Keratinocyte (primary cell): ENCODE data around the gene ITGA11. TPM values are rescaled to one million over a fixed set of nuclear protein-coding genes. Genes with fewer than 3 reads are reported as not detected.

ENCODE experiments used
- DNase-seq: peaks from one replicate; pipeline ENCODE4 v3.0.0-alpha.2; 2011; ENCODE audit warnings: low read depth, missing footprints, low spot score
- FAIRE-seq: peaks from 2 replicates; lab custom pipeline; 2011; peaks lifted over from hg19 to GRCh38; lab: Jason Lieb, UNC
- H2AFZ ChIP-seq: 2 replicates; pipeline ENCODE4 v1.6.0; 2012; ENCODE audit warnings: low read length, control low read depth, inconsistent platforms; ENCODE audit not compliant: control insufficient read depth
- H3K27ac ChIP-seq: 2 replicates; pipeline ENCODE4 v1.5.1; 2011; ENCODE audit warnings: low read length; ENCODE audit not compliant: control insufficient read depth, insufficient read depth
- H3K27me3 ChIP-seq: 3 replicates; pipeline ENCODE4 v1.6.0; 2011; ENCODE audit warnings: low read length; ENCODE audit not compliant: control insufficient read depth, insufficient read depth; ENCODE audit errors: extremely low read depth
- H3K36me3 ChIP-seq, 2 experiments: 2 replicates in 1 of 2; 3 replicates in 1 of 2; pipeline ENCODE4 v1.5.1; 2011; ENCODE audit warnings: low read length in 2 of 2, mild to moderate bottlenecking in 1 of 2; ENCODE audit not compliant: control insufficient read depth in 2 of 2, insufficient read depth in 2 of 2; ENCODE audit errors: extremely low read depth in 1 of 2
- H3K4me1 ChIP-seq: 3 replicates; pipeline ENCODE4 v1.5.1; 2011; ENCODE audit warnings: low read length; ENCODE audit not compliant: control insufficient read depth, insufficient read depth; ENCODE audit errors: extremely low read depth
- H3K4me2 ChIP-seq: 3 replicates; pipeline ENCODE4 v1.6.0; 2011; ENCODE audit warnings: low read depth, low read length; ENCODE audit not compliant: control insufficient read depth, insufficient read depth; ENCODE audit errors: extremely low read depth
- H3K4me3 ChIP-seq, 3 experiments: fragments of 200-600 bp in 1 of 3; sonication (generic) in 1 of 3; 2 replicates in 2 of 3; 3 replicates in 1 of 3; pipeline ENCODE4 v1.5.1; 2011 to 2016; ENCODE audit warnings: low read length in 3 of 3, mild to moderate bottlenecking in 3 of 3, control low read depth in 2 of 3, inconsistent platforms in 1 of 3, low read depth in 1 of 3, mixed read lengths in 1 of 3, mixed run types in 1 of 3, moderate library complexity in 1 of 3; ENCODE audit not compliant: control insufficient read depth in 2 of 3, insufficient read depth in 2 of 3; ENCODE audit errors: extremely low read depth in 1 of 3
- H3K79me2 ChIP-seq: 2 replicates; pipeline ENCODE4 v1.6.0; 2012; ENCODE audit warnings: low read length; ENCODE audit not compliant: control insufficient read depth, insufficient read depth
- H3K9ac ChIP-seq: 3 replicates; pipeline ENCODE4 v1.6.0; 2011; ENCODE audit warnings: low read length; ENCODE audit not compliant: control insufficient read depth, insufficient read depth; ENCODE audit errors: extremely low read depth
- H3K9me1 ChIP-seq: 3 replicates; pipeline ENCODE4 v1.6.0; 2011; ENCODE audit warnings: low read length; ENCODE audit not compliant: control insufficient read depth, insufficient read depth; ENCODE audit errors: extremely low read depth
- H3K9me3 ChIP-seq: 2 replicates; pipeline ENCODE4 v1.5.1; 2012; ENCODE audit warnings: low read depth, low read length; ENCODE audit not compliant: control insufficient read depth
- H4K20me1 ChIP-seq: 3 replicates; pipeline ENCODE4 v1.6.0; 2011; ENCODE audit warnings: low read length; ENCODE audit not compliant: control insufficient read depth, insufficient read depth; ENCODE audit errors: extremely low read depth
- EZH2 ChIP-seq: IDR thresholded peaks from one replicate; pipeline ENCODE4 v1.6.1; 2012; ENCODE audit warnings: inconsistent platforms, mild to moderate bottlenecking, low read length, moderate library complexity
- dilution Hi-C: fragments of 300-500 bp; cut with MboI; formaldehyde crosslinking; loops from one replicate; pipeline ENCODE4 v1.7.0; 2020; ENCODE audit warnings: low sequenced_read_pairs; ENCODE audit not compliant: extremely low pct_ligation_motif_present
- polyA plus RNA-seq, 5 experiments: library from polyadenylated mRNA; depleted of rRNA in 3 of 5; stranded (reverse) in 3 of 5; stranded (forward) in 1 of 5; unstranded in 1 of 5; fragments of >200 nt; gene quantifications; 1 replicate in 1 of 5; 2 replicates in 3 of 5; 3 replicates in 1 of 5; pipeline versions ENCODE4 v1.2.1 to v1.2.3, GENCODE V29; 2011 to 2012; ENCODE audit warnings: missing spikeins in 2 of 5, low read depth in 1 of 5, low replicate concordance in 1 of 5
- TF ChIP-seq, protein P1 (sequence below), 3 experiments: IDR thresholded peaks in 1 of 3; conservative IDR thresholded peaks in 1 of 3; optimal IDR thresholded peaks in 1 of 3; 2 replicates in 2 of 3; 3 replicates in 1 of 3; pipeline versions ENCODE3 to v1.5.1; 2011; ENCODE audit warnings: low read length in 3 of 3, mild to moderate bottlenecking in 3 of 3, moderate library complexity in 2 of 3, control low read depth in 1 of 3, inconsistent platforms in 1 of 3; ENCODE audit not compliant: insufficient read depth in 2 of 3; ENCODE audit errors: extremely low read depth in 1 of 3

Gene ITGA11
- polyA plus RNA-seq, 1 donor (not counting 4 experiments of a cell fraction or from before 2014, with no cell fraction given) = not detected

DNA sequence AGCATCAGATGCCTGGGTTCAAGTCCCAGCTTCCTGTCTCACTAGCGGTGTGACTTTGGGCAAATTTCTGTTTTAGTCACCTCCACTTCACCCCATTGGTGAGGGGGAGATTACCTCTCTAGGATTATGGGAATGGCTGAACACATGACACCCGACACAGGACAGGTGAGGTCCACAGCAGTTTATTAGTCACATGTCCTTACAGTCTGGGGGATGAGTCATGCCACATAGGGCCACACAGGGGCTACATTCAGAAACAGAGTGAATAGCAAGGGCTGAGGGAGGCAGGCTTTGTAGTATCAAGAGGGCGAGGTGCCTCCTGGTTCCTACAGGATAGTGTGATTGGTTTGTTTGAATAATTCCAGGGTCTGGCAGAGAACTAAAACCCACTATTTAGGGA lies 15.2 kb upstream of the ITGA11 start:
- no peak overlapping the region for H3K4me3 ChIP-seq
- no peak overlapping the region for H3K27ac ChIP-seq
- dilution Hi-C loops = no loop called here
- no peaks in the 10 kb centered on the region for H4K20me1 ChIP-seq
- H3K9me3 ChIP-seq = no peaks in the 10 kb centered on the region
- H3K4me2 ChIP-seq = no peak overlapping the region
- no peaks in the 10 kb centered on the region for H3K79me2 ChIP-seq
- no peak overlapping the region for H2AFZ ChIP-seq
- H3K9me1 ChIP-seq = no peaks in the 10 kb centered on the region
- DNase-seq (no peak), FAIRE-seq (no peak)
- TF ChIP-seq, protein P1, sequence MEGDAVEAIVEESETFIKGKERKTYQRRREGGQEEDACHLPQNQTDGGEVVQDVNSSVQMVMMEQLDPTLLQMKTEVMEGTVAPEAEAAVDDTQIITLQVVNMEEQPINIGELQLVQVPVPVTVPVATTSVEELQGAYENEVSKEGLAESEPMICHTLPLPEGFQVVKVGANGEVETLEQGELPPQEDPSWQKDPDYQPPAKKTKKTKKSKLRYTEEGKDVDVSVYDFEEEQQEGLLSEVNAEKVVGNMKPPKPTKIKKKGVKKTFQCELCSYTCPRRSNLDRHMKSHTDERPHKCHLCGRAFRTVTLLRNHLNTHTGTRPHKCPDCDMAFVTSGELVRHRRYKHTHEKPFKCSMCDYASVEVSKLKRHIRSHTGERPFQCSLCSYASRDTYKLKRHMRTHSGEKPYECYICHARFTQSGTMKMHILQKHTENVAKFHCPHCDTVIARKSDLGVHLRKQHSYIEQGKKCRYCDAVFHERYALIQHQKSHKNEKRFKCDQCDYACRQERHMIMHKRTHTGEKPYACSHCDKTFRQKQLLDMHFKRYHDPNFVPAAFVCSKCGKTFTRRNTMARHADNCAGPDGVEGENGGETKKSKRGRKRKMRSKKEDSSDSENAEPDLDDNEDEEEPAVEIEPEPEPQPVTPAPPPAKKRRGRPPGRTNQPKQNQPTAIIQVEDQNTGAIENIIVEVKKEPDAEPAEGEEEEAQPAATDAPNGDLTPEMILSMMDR (optimal IDR thresholded peaks at IDR 0.05 in 1 of 3, IDR thresholded peaks at IDR 0.05 in 1 of 3, conservative IDR thresholded peaks at IDR 0.05 in 1 of 3; ENCODE audit: extremely low read depth in 1 of 3, insufficient read depth in 2 of 3, low read length in 3 of 3) = no peak
- TF ChIP-seq EZH2 = no peak
- no peak overlapping the region for H3K9ac ChIP-seq
- no peaks in the 10 kb centered on the region for H3K36me3 ChIP-seq
- H3K4me1 ChIP-seq = no peaks in the 10 kb centered on the region
- peaks cover 11% of the 10 kb centered on the region for H3K27me3 ChIP-seq

DNA sequence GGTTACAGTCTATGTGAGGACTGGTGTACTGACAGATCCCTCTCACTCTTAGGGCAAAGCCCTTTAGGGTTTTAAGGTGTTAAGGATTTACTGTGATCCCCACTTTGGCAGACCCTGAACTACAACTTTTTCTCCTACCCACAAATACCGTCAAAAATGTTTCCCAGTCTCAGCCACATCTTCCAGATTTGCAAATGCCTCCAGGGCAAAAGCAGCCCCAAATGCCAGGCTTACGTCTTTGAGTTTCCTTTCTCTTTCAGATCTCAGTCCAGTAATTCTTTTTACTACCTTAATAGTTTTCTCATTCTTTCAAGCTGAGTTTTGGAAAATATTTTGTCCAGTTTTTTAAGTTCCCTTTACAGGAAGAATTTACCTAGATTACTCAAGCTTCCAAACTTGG lies 13.4 kb upstream of the ITGA11 start:
- H3K27me3 ChIP-seq = peaks cover 7% of the 10 kb centered on the region
- no peak for FAIRE-seq
- DNase-seq = no peak

More for the DNA sequence above, 13.4 kb upstream of the ITGA11 start:
- Histone ChIP-seq H3K4me3 (no peak overlapping the region), H3K9me1 (no peaks in the 10 kb centered on the region), H3K4me1 (no peaks in the 10 kb centered on the region), H4K20me1 (no peaks in the 10 kb centered on the region), H3K36me3 (no peaks in the 10 kb centered on the region), H3K27ac (no peak overlapping the region), H3K9ac (no peak overlapping the region), H3K79me2 (no peaks in the 10 kb centered on the region), H3K4me2 (no peak overlapping the region), H2AFZ (no peak overlapping the region), H3K9me3 (no peaks in the 10 kb centered on the region)
- dilution Hi-C loops = no loop called here
- TF ChIP-seq EZH2 = no peak
- TF ChIP-seq, protein P1 (optimal IDR thresholded peaks at IDR 0.05 in 1 of 3, IDR thresholded peaks at IDR 0.05 in 1 of 3, conservative IDR thresholded peaks at IDR 0.05 in 1 of 3; ENCODE audit: extremely low read depth in 1 of 3, insufficient read depth in 2 of 3, low read length in 3 of 3) = no peak
